Measurements from ENCODE around the gene MYOF. TPM values are rescaled to one million over a fixed set of nuclear protein-coding genes. Genes with fewer than 3 reads are reported as not detected.

MYOF gene
- total RNA-seq, 4 donors from 2014 or later = 77.8 to 174 (median 116) TPM

- Histone ChIP-seq H3K36me3 (no peaks in the 10 kb centered on the region), H3K9me3 (no peaks in the 10 kb centered on the region), H3K4me1 (no peaks in the 10 kb centered on the region), H3K27me3 (no peaks in the 10 kb centered on the region), H3K27ac (no peak overlapping the region), H3K4me3 (no peak overlapping the region)
- 89% methylated on average over 5 of the region's 5 CpGs for WGBS
- DNase-seq (ENCODE audit: low spot score in 2 of 2) = no peak
- no peak for TF ChIP-seq POLR2A (IDR thresholded peaks at IDR 0.05)
- no peak for TF ChIP-seq EP300 (IDR thresholded peaks at IDR 0.05)
- no peak for TF ChIP-seq CTCF (IDR thresholded peaks at IDR 0.05)
- TF ChIP-seq POLR2AphosphoS5 (IDR thresholded peaks at IDR 0.05) = no peak
Measured at GRCh38 chr10:93259126-93259525, 223.0 kb downstream of the MYOF start.

Other genes with a start within 250 kb of the MYOF start
- 1 to 10 TPM; 1.4 to 4.3 (median 2.8) TPM for gene CEP55, start 14.3 kb upstream of the MYOF start, total RNA-seq
- 1 to 10 TPM in 1 of 4 donors, under 1 TPM in 3; 0.36 to 1.3 (median 0.77) TPM for gene FFAR4, start 84.3 kb upstream of the MYOF start, total RNA-seq
- gene RBP4, start 118.9 kb upstream of the MYOF start, total RNA-seq = 10 to 100 TPM in 3 of 4 donors, 1 to 10 TPM in 1; 8.5 to 32.7 (median 18.2) TPM
- not detected for gene PDE6C, start 130.2 kb upstream of the MYOF start, total RNA-seq
- gene FRA10AC1, start 220.3 kb upstream of the MYOF start, total RNA-seq = 10 to 100 TPM in 2 of 4 donors, 1 to 10 TPM in 2; 4.7 to 78.0 (median 13.8) TPM

Measured in suprapubic skin (tissue), 4 donors.